NCI-H526 treated with DMSO at 0.1 percent for 48 hours (cell line): ENCODE data around the gene MLYCD.

Experiments
- DNase-seq: peaks from one replicate; lab custom pipeline; 2025; lab: John Stamatoyannopoulos, UW

The MLYCD gene

GRCh38 chr16:83970430-83970815 is 71.5 kb downstream of the MLYCD start:
- no peak for DNase-seq

DNA sequence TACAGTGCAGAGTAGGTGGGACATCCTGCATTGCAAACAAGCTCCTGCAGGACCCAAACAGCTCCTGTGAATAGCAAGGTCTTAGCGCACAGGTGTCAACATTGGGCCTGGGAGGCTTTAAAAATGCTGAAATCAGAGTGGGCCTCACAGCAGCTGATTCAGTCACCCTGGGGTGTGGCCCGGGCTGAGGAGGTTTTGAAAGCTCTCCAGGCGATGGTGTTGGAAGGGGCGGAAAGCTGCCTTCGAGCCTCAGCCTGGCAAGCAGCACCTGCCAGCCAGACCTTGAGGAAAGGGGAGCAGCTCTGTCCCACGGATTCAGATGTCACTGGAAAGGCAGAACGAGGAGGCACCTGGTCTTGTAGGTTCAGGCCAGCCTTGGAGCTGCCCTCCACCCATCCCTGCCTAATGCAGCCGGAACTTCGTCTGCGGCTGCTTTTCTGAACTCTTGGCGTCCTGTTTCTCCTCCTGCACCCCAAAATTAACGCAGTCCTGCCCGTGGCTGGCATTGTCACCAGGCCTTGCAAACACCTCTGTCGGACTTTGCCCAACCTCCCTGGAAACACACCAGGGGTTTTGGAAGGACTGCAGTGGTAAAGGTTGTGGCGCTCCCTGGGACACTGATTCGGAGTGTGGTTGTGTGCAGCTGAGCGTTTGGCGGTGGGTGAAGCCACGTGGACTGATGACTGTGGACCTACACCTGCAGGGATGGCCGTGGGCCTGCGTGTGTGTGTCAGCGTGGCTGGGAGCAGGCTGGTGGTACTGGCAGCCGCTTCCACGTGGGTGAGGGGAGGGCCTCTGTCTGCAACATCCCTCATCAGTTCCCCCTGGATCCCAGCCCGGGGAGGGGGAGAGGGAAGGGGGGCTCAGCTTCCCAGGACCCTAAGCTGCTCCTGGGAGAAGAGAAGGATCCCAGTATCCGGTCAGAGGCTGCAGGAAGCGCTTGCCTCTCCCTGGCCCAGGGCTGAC is 72.5 kb downstream of the MLYCD start:
- no peak for DNase-seq

GRCh38 chr16:83972256-83973008 is 73.5 kb downstream of the MLYCD start:
- no peak for DNase-seq

GRCh38 chr16:83973077-83973476 is 74.2 kb downstream of the MLYCD start:
- no peak for DNase-seq

DNA sequence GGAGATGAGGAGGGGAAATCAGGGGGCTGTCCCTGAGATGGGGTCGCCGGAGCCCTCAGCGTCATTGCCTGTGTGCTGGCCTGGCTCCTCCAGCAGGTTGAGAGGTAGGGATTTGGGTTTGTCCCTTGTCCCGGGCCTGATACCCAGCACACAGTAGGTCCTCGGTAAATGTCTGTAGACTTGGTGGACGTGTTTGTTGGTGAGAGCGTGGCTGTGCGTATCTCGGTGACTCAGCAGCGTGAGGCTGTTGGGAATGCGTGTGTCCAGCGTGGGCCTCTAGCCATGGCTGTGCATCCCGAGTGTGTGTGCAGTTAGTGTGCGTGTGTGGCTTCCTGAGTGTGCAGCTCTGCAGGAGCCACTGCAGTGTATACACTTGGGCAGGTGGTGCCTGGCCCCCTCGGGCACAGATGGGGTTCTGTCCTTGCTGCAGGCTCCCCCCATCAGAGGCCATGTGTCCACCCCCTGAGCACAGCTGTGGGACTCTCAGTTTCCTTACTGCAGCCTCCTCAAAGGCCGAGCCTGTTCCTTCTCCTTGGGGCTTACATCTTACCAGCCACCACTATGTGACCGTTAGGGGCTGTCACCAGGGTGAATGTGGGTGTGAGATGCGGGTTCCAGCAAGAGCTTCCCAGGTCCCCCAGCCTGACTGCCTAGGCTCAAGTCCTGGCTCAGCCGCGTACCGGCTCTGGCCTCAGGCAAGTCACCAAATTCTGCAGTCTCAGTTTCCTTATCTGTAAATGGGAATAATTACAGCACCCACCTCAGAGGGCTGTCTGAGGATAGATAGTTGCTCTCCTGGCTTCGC is 74.9 kb downstream of the MLYCD start:
- DNase-seq: no peak

DNA sequence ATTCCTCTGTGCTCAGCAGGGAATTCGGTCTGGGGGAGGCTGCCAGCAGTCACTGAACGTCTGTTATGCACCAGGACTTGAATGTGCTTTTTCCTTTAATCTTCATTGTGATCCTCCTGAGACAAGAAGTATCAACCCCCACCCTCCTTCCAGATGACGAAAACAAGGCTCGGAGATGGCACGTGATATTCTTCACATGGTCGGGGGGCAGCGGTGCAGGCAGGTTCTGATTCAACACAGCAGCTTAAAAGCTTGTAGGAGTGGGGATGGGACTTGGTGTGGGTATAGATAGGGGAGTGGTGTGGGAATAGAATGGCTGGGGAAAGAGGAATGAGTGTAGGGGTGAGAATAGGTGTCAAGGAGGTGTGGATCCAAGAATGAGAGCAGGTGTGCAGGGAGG is 75.6 kb downstream of the MLYCD start:
- no peak for DNase-seq

- no peak for DNase-seq
Observed at GRCh38 chr16:83975590-83976260, 76.8 kb downstream of the MLYCD start.
